ENCODE data around the gene CNTNAP3.
"Not testable (repeated sequence)": the region's sequence is repeated elsewhere in the genome, so short reads cannot be mapped to it uniquely, and the experiment has no call there.

GRCh38 chr9:39028855-39029254 lies 259.1 kb downstream of the CNTNAP3 start:
- TF ChIP-seq, protein P1, sequence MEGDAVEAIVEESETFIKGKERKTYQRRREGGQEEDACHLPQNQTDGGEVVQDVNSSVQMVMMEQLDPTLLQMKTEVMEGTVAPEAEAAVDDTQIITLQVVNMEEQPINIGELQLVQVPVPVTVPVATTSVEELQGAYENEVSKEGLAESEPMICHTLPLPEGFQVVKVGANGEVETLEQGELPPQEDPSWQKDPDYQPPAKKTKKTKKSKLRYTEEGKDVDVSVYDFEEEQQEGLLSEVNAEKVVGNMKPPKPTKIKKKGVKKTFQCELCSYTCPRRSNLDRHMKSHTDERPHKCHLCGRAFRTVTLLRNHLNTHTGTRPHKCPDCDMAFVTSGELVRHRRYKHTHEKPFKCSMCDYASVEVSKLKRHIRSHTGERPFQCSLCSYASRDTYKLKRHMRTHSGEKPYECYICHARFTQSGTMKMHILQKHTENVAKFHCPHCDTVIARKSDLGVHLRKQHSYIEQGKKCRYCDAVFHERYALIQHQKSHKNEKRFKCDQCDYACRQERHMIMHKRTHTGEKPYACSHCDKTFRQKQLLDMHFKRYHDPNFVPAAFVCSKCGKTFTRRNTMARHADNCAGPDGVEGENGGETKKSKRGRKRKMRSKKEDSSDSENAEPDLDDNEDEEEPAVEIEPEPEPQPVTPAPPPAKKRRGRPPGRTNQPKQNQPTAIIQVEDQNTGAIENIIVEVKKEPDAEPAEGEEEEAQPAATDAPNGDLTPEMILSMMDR (conservative IDR thresholded peaks at IDR 0.05): not testable (repeated sequence)
- not testable (repeated sequence) for TF ChIP-seq EZH2 (IDR thresholded peaks at IDR 0.05; ENCODE audit: low read depth)
